CD14-positive monocyte (primary cell): ENCODE measurements around the gene ANXA1. TPM values are rescaled to one million over a fixed set of nuclear protein-coding genes. Genes with fewer than 3 reads are reported as not detected.

Source experiments
- DNase-seq, 3 donors: peaks; one replicate each; pipeline ENCODE4 v3.0.0-alpha.2; 2011 to 2022
- H2AFZ ChIP-seq: 2 replicates; pipeline ENCODE4 v1.6.0; 2012; ENCODE audit warnings: mild to moderate bottlenecking, low read depth, low read length, inconsistent platforms; ENCODE audit not compliant: insufficient read depth, poor library complexity, severe bottlenecking
- H3K27ac ChIP-seq, 2 donors: 1 replicate in 1 of 2; 2 replicates in 1 of 2; pipeline ENCODE4 v1.5.1; 2012 to 2013; ENCODE audit warnings: low read length in 2 of 2, control low read depth in 1 of 2, inconsistent platforms in 1 of 2, low read depth in 1 of 2, mild to moderate bottlenecking in 1 of 2
- H3K27me3 ChIP-seq, 2 donors: one replicate each; pipeline versions ENCODE4 v1.6.0 to v1.6.1; 2011 to 2013; ENCODE audit warnings: low read length in 2 of 2; ENCODE audit not compliant: control insufficient read depth in 2 of 2, insufficient read depth in 2 of 2
- H3K36me3 ChIP-seq, 2 donors: replicated peaks in 1 of 2; 1 replicate in 1 of 2; 2 replicates in 1 of 2; pipeline versions ENCODE4 v1.5.1 to v1.6.1; 2012 to 2013; ENCODE audit warnings: low read length in 2 of 2, control low read depth in 1 of 2, inconsistent platforms in 1 of 2, mild to moderate bottlenecking in 1 of 2; ENCODE audit not compliant: insufficient read depth in 2 of 2, control insufficient read depth in 1 of 2
- H3K4me1 ChIP-seq, 2 donors: 1 replicate in 1 of 2; 2 replicates in 1 of 2; pipeline versions ENCODE4 v1.5.1 to v1.6.1; 2012 to 2013; ENCODE audit warnings: low read length in 2 of 2, control low read depth in 1 of 2, inconsistent platforms in 1 of 2, mild to moderate bottlenecking in 1 of 2, moderate library complexity in 1 of 2; ENCODE audit not compliant: insufficient read depth in 2 of 2, control insufficient read depth in 1 of 2
- H3K4me2 ChIP-seq: replicated peaks from 2 replicates; pipeline ENCODE3; 2012; ENCODE audit warnings: low read length, moderate library complexity, mild to moderate bottlenecking; ENCODE audit not compliant: poor library complexity, severe bottlenecking; ENCODE audit errors: extremely low read depth
- H3K4me3 ChIP-seq, 3 experiments: fragments of 200-600 bp in 1 of 3; sonication (generic) in 1 of 3; replicated peaks in 1 of 3; 1 replicate in 2 of 3; 2 replicates in 1 of 3; pipeline ENCODE4 v1.5.1; 2011 to 2013; ENCODE audit warnings: low read length in 3 of 3, mild to moderate bottlenecking in 3 of 3, control low read depth in 2 of 3, low read depth in 2 of 3, inconsistent platforms in 1 of 3, moderate library complexity in 1 of 3
- H3K79me2 ChIP-seq: 2 replicates; pipeline ENCODE4 v1.6.0; 2012; ENCODE audit warnings: mild to moderate bottlenecking, control low read depth, inconsistent platforms, low read length, moderate library complexity; ENCODE audit not compliant: insufficient read depth
- H3K9ac ChIP-seq: 2 replicates; pipeline ENCODE4 v1.6.0; 2017; ENCODE audit warnings: low read length, mild to moderate bottlenecking; ENCODE audit not compliant: insufficient read depth, poor library complexity, severe bottlenecking
- H3K9me3 ChIP-seq, 2 donors: replicated peaks in 1 of 2; 1 replicate in 1 of 2; 2 replicates in 1 of 2; pipeline versions ENCODE4 v1.5.1 to v1.6.1; 2012 to 2013; ENCODE audit warnings: low read length in 2 of 2, control low read depth in 1 of 2; ENCODE audit not compliant: control insufficient read depth in 1 of 2, insufficient read depth in 1 of 2
- H4K20me1 ChIP-seq: 2 replicates; pipeline ENCODE4 v1.6.0; 2012; ENCODE audit warnings: mild to moderate bottlenecking, low read length, control low read depth, moderate library complexity; ENCODE audit not compliant: insufficient read depth
- H3K27ac Mint-ChIP-seq, 7 donors: one replicate each; pipeline ENCODE4 v1.8.0; 2020; ENCODE audit warnings: mild to moderate bottlenecking in 7 of 7, mixed read lengths in 7 of 7, moderate library complexity in 6 of 7, inconsistent platforms in 2 of 7
- H3K27me3 Mint-ChIP-seq, 3 donors: one replicate each; pipeline ENCODE4 v1.8.0; 2021 to 2022; ENCODE audit warnings: low read depth in 3 of 3, mild to moderate bottlenecking in 3 of 3, mixed read lengths in 3 of 3, moderate library complexity in 3 of 3, inconsistent platforms in 1 of 3
- H3K36me3 Mint-ChIP-seq, 2 donors: one replicate each; pipeline ENCODE4 v1.8.0; 2020; ENCODE audit warnings: mixed read lengths in 2 of 2, inconsistent platforms in 1 of 2, mild to moderate bottlenecking in 1 of 2
- H3K4me1 Mint-ChIP-seq: one replicate; pipeline ENCODE4 v1.8.0; 2020; ENCODE audit warnings: mild to moderate bottlenecking, mixed read lengths
- H3K4me3 Mint-ChIP-seq, 2 donors: one replicate each; pipeline ENCODE4 v1.8.0; 2020; ENCODE audit warnings: mild to moderate bottlenecking in 2 of 2, mixed read lengths in 2 of 2, moderate library complexity in 1 of 2
- H3K9me3 Mint-ChIP-seq, 7 donors: one replicate each; pipeline ENCODE4 v1.8.0; 2020 to 2022; ENCODE audit warnings: mixed read lengths in 7 of 7, mild to moderate bottlenecking in 6 of 7, moderate library complexity in 6 of 7, inconsistent platforms in 2 of 7
- CTCF ChIP-seq: fragments of 200-600 bp; IDR thresholded peaks from one replicate; pipeline ENCODE4 v1.8.0; 2022; ENCODE audit warnings: antibody characterized with exemption, mild to moderate bottlenecking
- WGBS: methylation state at CpG from one replicate; pipeline ENCODE4 v1.1.5; 2013; ENCODE audit warnings: missing lambda C conversion rate; ENCODE audit not compliant: insufficient coverage; 5-methylcytosine and 5-hydroxymethylcytosine counted together
- intact Hi-C, 2 donors: fragments of 100-400 bp; cut with micrococcal nuclease; formaldehyde crosslinking; loops; one replicate each; pipeline versions ENCODE4 v1.15.0 to v1.15.1; 2023
- polyA plus RNA-seq, 3 donors: library from polyadenylated mRNA; depleted of rRNA in 1 of 3; unstranded in 2 of 3; stranded (reverse) in 1 of 3; fragments of 300-500 nt in 2 of 3; fragments of >200 nt in 1 of 3; fragmentation: Illumina TruSeq in 2 of 3; gene quantifications; 1 replicate in 2 of 3; 2 replicates in 1 of 3; pipeline ENCODE4 v1.2.3, GENCODE V29; 2012 to 2021

ANXA1 gene
- polyA plus RNA-seq, 3 donors = 992 to 1,546 (median 1,157) TPM

- WGBS = no CpG with 5 or more reads among the region's 1 CpG
- Histone ChIP-seq H3K79me2 (no peaks in the 10 kb centered on the region), H3K36me3 (no peaks in the 10 kb centered on the region), H3K9ac (no peak overlapping the region), H2AFZ (no peak overlapping the region), H3K27ac (no peak overlapping the region), H3K4me3 (no peak overlapping the region), H4K20me1 (no peaks in the 10 kb centered on the region), H3K27me3 (no peaks in the 10 kb centered on the region), H3K4me2 (no peak overlapping the region), H3K4me1 (no peaks in the 10 kb centered on the region), H3K9me3 (no peaks in the 10 kb centered on the region)
- no peak for DNase-seq
- H3K4me3 Mint-ChIP-seq = no peak overlapping the region
- H3K27me3 Mint-ChIP-seq = peaks cover 0 to 1% (median 0%) of the 10 kb centered on the region in 3 donors
- peaks cover 0 to 2% (median 0%) of the 10 kb centered on the region in 7 donors for H3K9me3 Mint-ChIP-seq
- TF ChIP-seq CTCF = no peak
- H3K4me1 Mint-ChIP-seq = no peaks in the 10 kb centered on the region
- no peaks in the 10 kb centered on the region for H3K36me3 Mint-ChIP-seq
- H3K27ac Mint-ChIP-seq = no peak overlapping the region
- intact Hi-C loops = no loop called here
These were observed 34.8 kb upstream of the ANXA1 start for GRCh38 chr9:73116880-73117279.

GRCh38 chr9:73118286-73118685 lies 33.4 kb upstream of the ANXA1 start:
- no peaks in the 10 kb centered on the region for H3K36me3 ChIP-seq
- no peak for TF ChIP-seq CTCF
- H3K9ac ChIP-seq = no peak overlapping the region
- no peaks in the 10 kb centered on the region for H3K27me3 ChIP-seq
- Mint-ChIP-seq H3K27ac (no peak overlapping the region), H3K4me3 (no peak overlapping the region), H3K4me1 (no peaks in the 10 kb centered on the region), H3K27me3 (peaks cover 0 to 1% (median 0%) of the 10 kb centered on the region in 3 donors), H3K9me3 (peaks cover 0 to 2% (median 0%) of the 10 kb centered on the region in 7 donors), H3K36me3 (no peaks in the 10 kb centered on the region)
- no peaks in the 10 kb centered on the region for H4K20me1 ChIP-seq
- intact Hi-C loops = no loop called here
- no peak overlapping the region for H2AFZ ChIP-seq
- no peak overlapping the region for H3K4me2 ChIP-seq
- H3K27ac ChIP-seq = no peak overlapping the region
- DNase-seq = peak; percentile 14 to 54 (median 26)
- H3K79me2 ChIP-seq = no peaks in the 10 kb centered on the region
- no peaks in the 10 kb centered on the region for H3K4me1 ChIP-seq
- no peak overlapping the region for H3K4me3 ChIP-seq
- no peaks in the 10 kb centered on the region for H3K9me3 ChIP-seq
